ENCODE measurements around the gene ZDHHC7. TPM values are rescaled to one million over a fixed set of nuclear protein-coding genes. Genes with fewer than 3 reads are reported as not detected.

The ZDHHC7 gene
- total RNA-seq, 1 experiment from 2014 or later, result 39.1 TPM

DNA sequence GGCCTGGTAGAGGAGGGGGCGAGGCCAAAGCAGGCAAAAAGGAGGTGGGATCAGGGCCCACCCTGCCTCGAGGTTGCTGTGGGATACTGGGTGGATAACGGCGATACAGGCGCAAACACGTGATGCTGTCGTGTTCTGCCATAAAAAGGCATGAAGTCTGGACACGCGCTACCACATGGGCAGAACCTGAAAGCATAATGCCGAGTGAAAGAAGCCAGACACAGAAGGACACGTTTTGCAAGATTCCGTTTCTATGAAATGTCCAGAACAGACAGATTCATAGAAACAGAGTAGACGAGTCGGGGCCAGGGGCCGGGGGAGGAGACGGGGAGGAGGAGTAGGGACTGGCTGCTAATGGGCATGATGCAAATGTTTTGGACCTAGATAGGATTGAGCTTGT, 43.5 kb downstream of the ZDHHC7 start:
- no peak overlapping the region for H2BK20ac ChIP-seq (ENCODE audit: low read depth, low read length, poor library complexity, severe bottlenecking)
- WGBS (ENCODE audit: extremely low coverage, insufficient read length, low lambda C conversion rate), result no CpG with 5 or more reads among the region's 16 CpGs
- H3K9me3 ChIP-seq (ENCODE audit: control insufficient read depth, low read depth, low read length), result no peaks in the 10 kb centered on the region
- H3K4me2 ChIP-seq (ENCODE audit: insufficient read depth, insufficient read length, low read length), result no peak overlapping the region
- no peaks in the 10 kb centered on the region for H3K79me1 ChIP-seq (ENCODE audit: insufficient read depth, low read depth, low read length, poor library complexity, severe bottlenecking)
- no peaks in the 10 kb centered on the region for H3K23me2 ChIP-seq (ENCODE audit: insufficient read length, low read depth, low read length, poor library complexity, severe bottlenecking)
- H4K5ac ChIP-seq (ENCODE audit: insufficient read length, low read depth, low read length), result no peak overlapping the region
- Mint-ChIP-seq H3K9me3 (peaks cover 4 to 8% of the 10 kb centered on the region in 2 experiments; a peak in 3 of 5 replicates), H3K4me3 (no peak overlapping the region), H3K27me3 (ENCODE audit: low read depth) (peaks cover 5% of the 10 kb centered on the region), H3K36me3 (ENCODE audit: insufficient read depth in 1 of 3, low read depth in 3 of 3) (peaks cover 0 to 6% (median 2%) of the 10 kb centered on the region in 3 experiments; a peak in 2 of 7 replicates), H3K27ac (no peak overlapping the region), H3K4me1 (peaks cover 6 to 12% of the 10 kb centered on the region in 2 experiments; a peak in 3 of 4 replicates)
- no peak overlapping the region for H3K23ac ChIP-seq (ENCODE audit: insufficient read length, low read depth, low read length)
- no peak overlapping the region for H4K91ac ChIP-seq (ENCODE audit: insufficient read length, low read depth, low read length)
- no peak overlapping the region for H2BK12ac ChIP-seq (ENCODE audit: insufficient read length, low read depth, low read length)
- DNase-seq, result no peak
- H3K79me2 ChIP-seq (ENCODE audit: insufficient read depth, low read length), result no peaks in the 10 kb centered on the region
- H4K20me1 ChIP-seq (ENCODE audit: control insufficient read depth, insufficient read depth, insufficient read length), result no peaks in the 10 kb centered on the region
- H3K4ac ChIP-seq (ENCODE audit: low read depth, low read length), result no peak overlapping the region
- H3K18ac ChIP-seq (ENCODE audit: insufficient read length, low read depth, low read length), result no peak overlapping the region
- H2BK5ac ChIP-seq (ENCODE audit: insufficient read length, low read length), result no peak overlapping the region
- H3K14ac ChIP-seq (ENCODE audit: insufficient read depth, low read length), result no peak overlapping the region
- TF ChIP-seq, protein P1, sequence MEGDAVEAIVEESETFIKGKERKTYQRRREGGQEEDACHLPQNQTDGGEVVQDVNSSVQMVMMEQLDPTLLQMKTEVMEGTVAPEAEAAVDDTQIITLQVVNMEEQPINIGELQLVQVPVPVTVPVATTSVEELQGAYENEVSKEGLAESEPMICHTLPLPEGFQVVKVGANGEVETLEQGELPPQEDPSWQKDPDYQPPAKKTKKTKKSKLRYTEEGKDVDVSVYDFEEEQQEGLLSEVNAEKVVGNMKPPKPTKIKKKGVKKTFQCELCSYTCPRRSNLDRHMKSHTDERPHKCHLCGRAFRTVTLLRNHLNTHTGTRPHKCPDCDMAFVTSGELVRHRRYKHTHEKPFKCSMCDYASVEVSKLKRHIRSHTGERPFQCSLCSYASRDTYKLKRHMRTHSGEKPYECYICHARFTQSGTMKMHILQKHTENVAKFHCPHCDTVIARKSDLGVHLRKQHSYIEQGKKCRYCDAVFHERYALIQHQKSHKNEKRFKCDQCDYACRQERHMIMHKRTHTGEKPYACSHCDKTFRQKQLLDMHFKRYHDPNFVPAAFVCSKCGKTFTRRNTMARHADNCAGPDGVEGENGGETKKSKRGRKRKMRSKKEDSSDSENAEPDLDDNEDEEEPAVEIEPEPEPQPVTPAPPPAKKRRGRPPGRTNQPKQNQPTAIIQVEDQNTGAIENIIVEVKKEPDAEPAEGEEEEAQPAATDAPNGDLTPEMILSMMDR (conservative IDR thresholded peaks at IDR 0.05), result no peak
- no peaks in the 10 kb centered on the region for H3K4me1 ChIP-seq (ENCODE audit: insufficient read depth, low read length)
- no peak overlapping the region for H4K8ac ChIP-seq (replicated peaks; ENCODE audit: insufficient read length, low read depth, low read length)
- H3K27me3 ChIP-seq (ENCODE audit: insufficient read depth, low read length), result no peaks in the 10 kb centered on the region
- H2BK120ac ChIP-seq (ENCODE audit: low read depth, low read length, poor library complexity, severe bottlenecking), result no peak overlapping the region
- no peak overlapping the region for H3T11ph ChIP-seq (ENCODE audit: low read length)
- no peak overlapping the region for H3K27ac ChIP-seq (ENCODE audit: insufficient read length, low read depth, low read length)
- H3K9ac ChIP-seq (ENCODE audit: extremely low read depth, insufficient read length, low read length), result no peak overlapping the region
- no peak overlapping the region for H2AFZ ChIP-seq (ENCODE audit: low read length)
- no peak overlapping the region for H2BK15ac ChIP-seq (ENCODE audit: low read depth, low read length)
- H2AK5ac ChIP-seq (ENCODE audit: insufficient read length, low read length), result no peak overlapping the region
- no peak overlapping the region for H3K56ac ChIP-seq (ENCODE audit: insufficient read length, low read depth, low read length)

Measured in H9 (cell line).